Liver (tissue), 9 donors: ENCODE measurements around the gene PRKN. TPM values are rescaled to one million over a fixed set of nuclear protein-coding genes. Genes with fewer than 3 reads are reported as not detected.

ENCODE experiments used
- DNase-seq: peaks from one replicate; pipeline ENCODE4 v3.0.0-alpha.2; 2017; ENCODE audit warnings: low spot score
- H3K27ac ChIP-seq, 2 donors: one replicate each; pipeline ENCODE4 v1.7.0; 2013; ENCODE audit warnings: inconsistent platforms in 2 of 2, low read length in 2 of 2, control low read depth in 1 of 2, low read depth in 1 of 2, mild to moderate bottlenecking in 1 of 2
- H3K27me3 ChIP-seq, 4 donors: one replicate each; pipeline versions ENCODE4 v1.6.1 to v1.7.0; 2013; ENCODE audit warnings: low read length in 3 of 4, inconsistent platforms in 1 of 4, mild to moderate bottlenecking in 1 of 4, moderate library complexity in 1 of 4; ENCODE audit not compliant: control insufficient read depth in 4 of 4, insufficient read depth in 4 of 4
- H3K36me3 ChIP-seq, 4 donors: one replicate each; pipeline versions ENCODE4 v1.6.1 to v1.7.0; 2013; ENCODE audit warnings: low read length in 3 of 4, mild to moderate bottlenecking in 3 of 4, low read depth in 1 of 4, moderate library complexity in 1 of 4; ENCODE audit not compliant: control insufficient read depth in 4 of 4, insufficient read depth in 3 of 4
- H3K4me1 ChIP-seq, 4 donors: one replicate each; pipeline versions ENCODE4 v1.6.1 to v1.7.0; 2013; ENCODE audit warnings: low read length in 3 of 4, mild to moderate bottlenecking in 3 of 4, moderate library complexity in 1 of 4; ENCODE audit not compliant: control insufficient read depth in 4 of 4, insufficient read depth in 4 of 4
- H3K4me3 ChIP-seq, 3 donors: one replicate each; pipeline versions ENCODE4 v1.6.1 to v1.7.0; 2013; ENCODE audit warnings: low read length in 3 of 3, control low read depth in 1 of 3, low read depth in 1 of 3, mild to moderate bottlenecking in 1 of 3
- H3K9ac ChIP-seq, 2 donors: one replicate each; pipeline ENCODE4 v1.7.0; 2013; ENCODE audit warnings: low read length in 2 of 2, mild to moderate bottlenecking in 2 of 2, moderate library complexity in 2 of 2, control low read depth in 1 of 2, low read depth in 1 of 2
- H3K9me3 ChIP-seq, 4 donors: one replicate each; pipeline versions ENCODE4 v1.6.1 to v1.7.0; 2013; ENCODE audit warnings: low read length in 3 of 4; ENCODE audit not compliant: control insufficient read depth in 4 of 4
- EGR1 ChIP-seq, 2 donors: IDR thresholded peaks; 2 replicates each; pipeline ENCODE4 v1.6.1; 2016 to 2018; ENCODE audit warnings: antibody characterized with exemption in 2 of 2, low read depth in 2 of 2
- FOXA2 ChIP-seq: IDR thresholded peaks from 2 replicates; pipeline ENCODE4 v1.6.1; 2016; ENCODE audit warnings: antibody characterized with exemption
- HNF4A ChIP-seq, 2 donors: conservative IDR thresholded peaks; 2 replicates each; pipeline ENCODE4 v1.6.1; 2016; ENCODE audit warnings: antibody characterized with exemption in 2 of 2, mild to moderate bottlenecking in 2 of 2
- JUND ChIP-seq, 2 donors: IDR thresholded peaks; 2 replicates each; pipeline ENCODE4 v1.6.1; 2016; ENCODE audit warnings: antibody characterized with exemption in 2 of 2
- MAX ChIP-seq: IDR thresholded peaks from 2 replicates; pipeline ENCODE4 v1.6.1; 2016; ENCODE audit warnings: antibody characterized with exemption
- RAD21 ChIP-seq, 2 donors: IDR thresholded peaks; 2 replicates each; pipeline ENCODE4 v1.6.1; 2016; ENCODE audit warnings: antibody characterized with exemption in 2 of 2, mild to moderate bottlenecking in 2 of 2
- RXRA ChIP-seq, 2 donors: IDR thresholded peaks; 2 replicates each; pipeline ENCODE4 v1.6.1; 2017 to 2018; ENCODE audit warnings: antibody characterized with exemption in 2 of 2, mild to moderate bottlenecking in 1 of 2
- YY1 ChIP-seq: IDR thresholded peaks from 2 replicates; pipeline ENCODE4 v1.6.1; 2016; ENCODE audit warnings: antibody characterized with exemption, mild to moderate bottlenecking
- WGBS: extraction: QIAGEN DNeasy Blood & Tissue Kit; methylation state at CpG from one replicate; pipeline ENCODE4 v1.1.7; 2013; 5-methylcytosine and 5-hydroxymethylcytosine counted together
- polyA plus RNA-seq, 2 donors: library from polyadenylated mRNA; stranded (reverse) in 1 of 2; unstranded in 1 of 2; fragments of 200-250 nt in 1 of 2; fragments of >200 nt in 1 of 2; fragmentation: Nextera tagmentation in 1 of 2; extraction: Ambion mirVana in 1 of 2; gene quantifications; one replicate each; pipeline versions ENCODE4 v1.2.1 to v1.2.3, GENCODE V29; 2013 to 2015
- total RNA-seq, 2 donors: library from RNA; depleted of rRNA; stranded (reverse); fragments of >200 nt; gene quantifications; one replicate each; pipeline ENCODE4 v1.2.3, GENCODE V29; 2014
- TF ChIP-seq, protein P1 (sequence below): IDR thresholded peaks from 2 replicates; pipeline ENCODE4 v1.6.1; 2016; ENCODE audit warnings: antibody characterized with exemption, mild to moderate bottlenecking
- TF ChIP-seq, protein P2 (sequence below): fragments of 150-350 bp; IDR thresholded peaks from 2 replicates; pipeline ENCODE4 v1.5.1; 2017; ENCODE audit warnings: improper control_type of control experiment, low read depth, low read length; ENCODE audit not compliant: missing input control
- TF ChIP-seq, protein P3 (sequence below): IDR thresholded peaks from 2 replicates; pipeline ENCODE4 v1.6.1; 2016; ENCODE audit warnings: antibody characterized with exemption
- donor health status: healthy.
- donor health status: healthy.
- donor health status: healthy.
- donor health status: healthy.
- donor health status: healthy.

Gene PRKN
- total and polyA plus RNA-seq, 4 donors, result 0.47 to 4.1 (median 3.2) TPM

DNA sequence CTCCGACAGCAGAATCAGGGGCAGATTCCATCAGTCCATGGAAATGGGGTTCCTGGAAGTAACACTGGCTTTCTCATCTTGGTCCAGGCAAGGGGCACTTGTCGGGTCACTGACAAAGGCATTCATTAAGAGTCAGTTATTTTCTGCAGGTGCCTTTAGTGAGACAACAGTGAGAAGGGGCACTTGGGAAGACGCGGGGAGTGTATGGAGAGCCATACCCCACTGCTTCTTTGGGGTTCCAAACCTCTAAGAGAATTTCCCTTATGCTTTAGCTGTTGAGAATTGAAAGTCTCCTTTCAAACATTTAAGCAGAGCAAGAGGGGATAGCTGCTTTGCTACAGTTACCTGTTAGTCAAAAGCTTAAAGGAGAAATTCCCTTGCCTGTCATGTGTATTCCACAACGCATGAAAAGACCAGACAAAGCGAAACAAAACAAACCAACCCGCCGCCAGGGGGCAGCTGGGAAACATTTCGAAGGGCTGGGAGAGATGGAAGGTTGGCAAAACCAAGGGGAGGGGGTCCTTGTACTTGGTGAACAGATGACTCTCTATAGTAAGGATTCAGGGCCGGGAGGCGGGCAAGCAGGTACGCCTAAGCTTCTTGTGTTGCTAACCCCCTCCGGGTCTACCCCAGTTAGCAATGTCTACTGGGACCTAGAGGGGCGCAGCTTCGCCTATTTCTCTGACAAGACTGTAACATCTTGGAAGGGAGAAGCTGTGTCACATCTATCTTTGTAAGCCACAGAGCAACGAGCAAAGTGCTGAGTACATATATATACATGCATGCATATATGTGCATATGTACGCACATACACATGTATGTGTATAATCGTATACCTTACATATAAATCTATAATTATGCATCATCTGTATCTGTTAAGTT lies 978.8 kb downstream of the PRKN start:
- H3K36me3 ChIP-seq, result no peaks in the 10 kb centered on the region
- peaks cover 0 to 7% (median 3%) of the 10 kb centered on the region in 4 donors for H3K4me1 ChIP-seq
- peak overlapping the region in 1 of 2 donors; percentile 40 for H3K9ac ChIP-seq
- DNase-seq, result peak; percentile 71
- H3K9me3 ChIP-seq, result no peaks in the 10 kb centered on the region
- WGBS, result 58% methylated on average over 18 of the region's 18 CpGs
- TF ChIP-seq HNF4A (conservative IDR thresholded peaks at IDR 0.05) (no peak), FOXA2 (no peak), RAD21 (IDR thresholded peaks at IDR 0.05) (peak; percentile 65 to 81), RXRA (IDR thresholded peaks at IDR 0.05) (no peak)
- TF ChIP-seq, protein P1, sequence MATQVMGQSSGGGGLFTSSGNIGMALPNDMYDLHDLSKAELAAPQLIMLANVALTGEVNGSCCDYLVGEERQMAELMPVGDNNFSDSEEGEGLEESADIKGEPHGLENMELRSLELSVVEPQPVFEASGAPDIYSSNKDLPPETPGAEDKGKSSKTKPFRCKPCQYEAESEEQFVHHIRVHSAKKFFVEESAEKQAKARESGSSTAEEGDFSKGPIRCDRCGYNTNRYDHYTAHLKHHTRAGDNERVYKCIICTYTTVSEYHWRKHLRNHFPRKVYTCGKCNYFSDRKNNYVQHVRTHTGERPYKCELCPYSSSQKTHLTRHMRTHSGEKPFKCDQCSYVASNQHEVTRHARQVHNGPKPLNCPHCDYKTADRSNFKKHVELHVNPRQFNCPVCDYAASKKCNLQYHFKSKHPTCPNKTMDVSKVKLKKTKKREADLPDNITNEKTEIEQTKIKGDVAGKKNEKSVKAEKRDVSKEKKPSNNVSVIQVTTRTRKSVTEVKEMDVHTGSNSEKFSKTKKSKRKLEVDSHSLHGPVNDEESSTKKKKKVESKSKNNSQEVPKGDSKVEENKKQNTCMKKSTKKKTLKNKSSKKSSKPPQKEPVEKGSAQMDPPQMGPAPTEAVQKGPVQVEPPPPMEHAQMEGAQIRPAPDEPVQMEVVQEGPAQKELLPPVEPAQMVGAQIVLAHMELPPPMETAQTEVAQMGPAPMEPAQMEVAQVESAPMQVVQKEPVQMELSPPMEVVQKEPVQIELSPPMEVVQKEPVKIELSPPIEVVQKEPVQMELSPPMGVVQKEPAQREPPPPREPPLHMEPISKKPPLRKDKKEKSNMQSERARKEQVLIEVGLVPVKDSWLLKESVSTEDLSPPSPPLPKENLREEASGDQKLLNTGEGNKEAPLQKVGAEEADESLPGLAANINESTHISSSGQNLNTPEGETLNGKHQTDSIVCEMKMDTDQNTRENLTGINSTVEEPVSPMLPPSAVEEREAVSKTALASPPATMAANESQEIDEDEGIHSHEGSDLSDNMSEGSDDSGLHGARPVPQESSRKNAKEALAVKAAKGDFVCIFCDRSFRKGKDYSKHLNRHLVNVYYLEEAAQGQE, result no peak
- TF ChIP-seq, protein P2, sequence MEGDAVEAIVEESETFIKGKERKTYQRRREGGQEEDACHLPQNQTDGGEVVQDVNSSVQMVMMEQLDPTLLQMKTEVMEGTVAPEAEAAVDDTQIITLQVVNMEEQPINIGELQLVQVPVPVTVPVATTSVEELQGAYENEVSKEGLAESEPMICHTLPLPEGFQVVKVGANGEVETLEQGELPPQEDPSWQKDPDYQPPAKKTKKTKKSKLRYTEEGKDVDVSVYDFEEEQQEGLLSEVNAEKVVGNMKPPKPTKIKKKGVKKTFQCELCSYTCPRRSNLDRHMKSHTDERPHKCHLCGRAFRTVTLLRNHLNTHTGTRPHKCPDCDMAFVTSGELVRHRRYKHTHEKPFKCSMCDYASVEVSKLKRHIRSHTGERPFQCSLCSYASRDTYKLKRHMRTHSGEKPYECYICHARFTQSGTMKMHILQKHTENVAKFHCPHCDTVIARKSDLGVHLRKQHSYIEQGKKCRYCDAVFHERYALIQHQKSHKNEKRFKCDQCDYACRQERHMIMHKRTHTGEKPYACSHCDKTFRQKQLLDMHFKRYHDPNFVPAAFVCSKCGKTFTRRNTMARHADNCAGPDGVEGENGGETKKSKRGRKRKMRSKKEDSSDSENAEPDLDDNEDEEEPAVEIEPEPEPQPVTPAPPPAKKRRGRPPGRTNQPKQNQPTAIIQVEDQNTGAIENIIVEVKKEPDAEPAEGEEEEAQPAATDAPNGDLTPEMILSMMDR, result peak; percentile 45
- peak overlapping the region; percentile 1 to 45 (median 43) for H3K4me3 ChIP-seq
- H3K27me3 ChIP-seq, result no peaks in the 10 kb centered on the region
- H3K27ac ChIP-seq, result no peak overlapping the region

DNA sequence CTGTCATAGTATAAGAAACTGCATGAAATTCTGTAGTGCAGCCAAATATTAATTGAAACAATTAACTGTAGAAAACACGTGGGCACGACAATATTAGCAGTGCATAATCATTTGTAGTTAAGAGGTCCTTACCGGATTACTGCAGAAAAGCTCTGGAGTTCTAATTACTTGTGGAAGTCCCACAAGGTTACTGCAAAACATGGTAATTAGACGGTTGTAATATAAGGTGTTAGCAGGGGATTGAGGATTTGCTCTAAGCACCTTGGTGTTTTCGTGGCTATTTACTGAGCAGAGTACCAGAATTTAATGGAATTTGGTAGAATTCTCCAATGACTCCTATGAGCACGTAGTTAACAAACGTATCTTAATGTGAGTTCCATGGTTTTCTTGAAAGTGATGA lies 980.1 kb downstream of the PRKN start:
- Histone ChIP-seq H3K36me3 (no peaks in the 10 kb centered on the region), H3K27me3 (no peaks in the 10 kb centered on the region), H3K4me3 (no peak overlapping the region), H3K9me3 (no peaks in the 10 kb centered on the region), H3K9ac (no peak overlapping the region), H3K27ac (no peak overlapping the region), H3K4me1 (peaks cover 0 to 7% (median 3%) of the 10 kb centered on the region in 4 donors)
- no peak for DNase-seq
- WGBS, result 94% methylated on average over 7 of the region's 7 CpGs
- TF ChIP-seq EGR1 (IDR thresholded peaks at IDR 0.05; ENCODE audit: low read depth in 2 of 2) (no peak), MAX (no peak), YY1 (no peak), JUND (IDR thresholded peaks at IDR 0.05) (no peak)
- TF ChIP-seq, protein P3, sequence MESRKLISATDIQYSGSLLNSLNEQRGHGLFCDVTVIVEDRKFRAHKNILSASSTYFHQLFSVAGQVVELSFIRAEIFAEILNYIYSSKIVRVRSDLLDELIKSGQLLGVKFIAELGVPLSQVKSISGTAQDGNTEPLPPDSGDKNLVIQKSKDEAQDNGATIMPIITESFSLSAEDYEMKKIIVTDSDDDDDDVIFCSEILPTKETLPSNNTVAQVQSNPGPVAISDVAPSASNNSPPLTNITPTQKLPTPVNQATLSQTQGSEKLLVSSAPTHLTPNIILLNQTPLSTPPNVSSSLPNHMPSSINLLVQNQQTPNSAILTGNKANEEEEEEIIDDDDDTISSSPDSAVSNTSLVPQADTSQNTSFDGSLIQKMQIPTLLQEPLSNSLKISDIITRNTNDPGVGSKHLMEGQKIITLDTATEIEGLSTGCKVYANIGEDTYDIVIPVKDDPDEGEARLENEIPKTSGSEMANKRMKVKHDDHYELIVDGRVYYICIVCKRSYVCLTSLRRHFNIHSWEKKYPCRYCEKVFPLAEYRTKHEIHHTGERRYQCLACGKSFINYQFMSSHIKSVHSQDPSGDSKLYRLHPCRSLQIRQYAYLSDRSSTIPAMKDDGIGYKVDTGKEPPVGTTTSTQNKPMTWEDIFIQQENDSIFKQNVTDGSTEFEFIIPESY, result no peak
